CD1c-positive myeloid dendritic cell (primary cell): ENCODE measurements around the gene CD69.
"Not testable (repeated sequence)": the region's sequence is repeated elsewhere in the genome, so short reads cannot be mapped to it uniquely, and the experiment has no call there.

Experiments used
- DNase-seq: peaks from one replicate; pipeline ENCODE4 v3.0.0-alpha.2; 2016; ENCODE audit errors: extremely low spot score

The CD69 gene

GRCh38 chr12:9719790-9720189, 40.9 kb downstream of the CD69 start:
- DNase-seq, result no peak

GRCh38 chr12:9718968-9719367, 41.7 kb downstream of the CD69 start:
- DNase-seq, result no peak

GRCh38 chr12:9717070-9717925, 43.4 kb downstream of the CD69 start:
- no peak for DNase-seq

GRCh38 chr12:9713032-9713558, 47.6 kb downstream of the CD69 start:
- DNase-seq, result not testable (repeated sequence)

- DNase-seq, result no peak
Measured at GRCh38 chr12:9711664-9712063, 49.0 kb downstream of the CD69 start.

- no peak for DNase-seq
Measured at GRCh38 chr12:9710584-9711375, 49.9 kb downstream of the CD69 start.

- DNase-seq, result no peak
Measured at GRCh38 chr12:9708853-9709252, 51.8 kb downstream of the CD69 start.

GRCh38 chr12:9707864-9708808, 52.6 kb downstream of the CD69 start:
- DNase-seq, result peak; percentile 76

GRCh38 chr12:9707356-9707755, 53.3 kb downstream of the CD69 start:
- DNase-seq, result no peak

- DNase-seq, result peak; percentile 37
Measured at GRCh38 chr12:9706086-9706685, 54.5 kb downstream of the CD69 start.

GRCh38 chr12:9704561-9704960, 56.1 kb downstream of the CD69 start:
- DNase-seq, result not testable (repeated sequence)
